ENCODE data around the gene MDC1. TPM values are rescaled to one million over a fixed set of nuclear protein-coding genes. Genes with fewer than 3 reads are reported as not detected.

Gene MDC1
- polyA plus RNA-seq, 1 of the 3 experiments (the other 2 are of a cell fraction) = 10.4 TPM

DNA sequence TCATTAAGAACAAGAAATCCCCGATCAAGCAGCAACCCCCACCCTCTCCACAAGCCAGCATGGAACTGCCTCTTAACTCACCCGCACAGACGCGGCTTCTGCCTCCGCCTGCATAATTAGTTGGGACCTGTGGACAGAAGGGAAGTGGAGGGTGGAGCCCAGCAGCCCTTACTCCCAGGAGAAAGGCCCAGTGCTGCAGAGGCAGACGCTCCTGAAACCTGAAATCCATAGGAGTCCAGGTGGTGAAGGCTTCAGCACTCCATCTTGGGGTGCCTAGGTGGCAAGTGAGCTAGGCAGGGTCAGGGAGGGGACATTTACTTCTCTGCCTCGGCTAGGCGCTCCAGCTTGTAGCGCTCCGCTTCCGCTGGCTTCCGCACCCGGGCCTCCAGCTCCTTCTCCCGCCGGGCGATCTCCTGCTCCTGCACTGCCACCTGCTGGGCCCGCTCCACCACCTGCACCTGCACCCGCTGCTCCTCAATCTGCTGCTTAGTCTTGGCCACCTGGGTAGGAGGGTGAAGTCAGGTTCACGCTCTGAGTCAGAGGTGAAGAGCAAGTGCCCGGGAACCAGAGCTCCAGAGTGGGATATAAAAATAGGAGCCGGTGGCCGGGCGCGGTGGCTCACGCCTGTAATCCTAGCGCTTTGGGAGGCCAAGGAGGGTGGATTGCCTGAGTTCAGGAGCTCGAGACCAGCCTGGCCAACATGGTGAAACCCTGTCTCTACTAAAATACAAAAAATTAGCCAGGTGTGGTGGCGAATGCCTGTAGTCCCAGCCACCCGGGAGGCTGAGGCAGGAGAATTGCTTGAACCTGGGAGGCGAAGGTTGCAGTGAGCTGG, 13.7 kb upstream of the MDC1 start:
- no peak overlapping the region for H3K4me3 ChIP-seq (ENCODE audit: low read depth in 2 of 2, low read length in 1 of 2)
- TF ChIP-seq NRF1 (IDR thresholded peaks at IDR 0.05; ENCODE audit: low read depth, low read length) (no peak), SMC3 (IDR thresholded peaks at IDR 0.05; ENCODE audit: low read depth, low read length) (peak; percentile 48; the same call in 1 of the 2 replicates), YY1 (IDR thresholded peaks at IDR 0.05; ENCODE audit: low read depth) (no peak), SIN3A (IDR thresholded peaks at IDR 0.05; ENCODE audit: borderline replicate concordance, low read depth, low read length) (no peak), RAD21 (IDR thresholded peaks at IDR 0.05; ENCODE audit: low read length) (peak; percentile 67)
- TF ChIP-seq, protein P1, sequence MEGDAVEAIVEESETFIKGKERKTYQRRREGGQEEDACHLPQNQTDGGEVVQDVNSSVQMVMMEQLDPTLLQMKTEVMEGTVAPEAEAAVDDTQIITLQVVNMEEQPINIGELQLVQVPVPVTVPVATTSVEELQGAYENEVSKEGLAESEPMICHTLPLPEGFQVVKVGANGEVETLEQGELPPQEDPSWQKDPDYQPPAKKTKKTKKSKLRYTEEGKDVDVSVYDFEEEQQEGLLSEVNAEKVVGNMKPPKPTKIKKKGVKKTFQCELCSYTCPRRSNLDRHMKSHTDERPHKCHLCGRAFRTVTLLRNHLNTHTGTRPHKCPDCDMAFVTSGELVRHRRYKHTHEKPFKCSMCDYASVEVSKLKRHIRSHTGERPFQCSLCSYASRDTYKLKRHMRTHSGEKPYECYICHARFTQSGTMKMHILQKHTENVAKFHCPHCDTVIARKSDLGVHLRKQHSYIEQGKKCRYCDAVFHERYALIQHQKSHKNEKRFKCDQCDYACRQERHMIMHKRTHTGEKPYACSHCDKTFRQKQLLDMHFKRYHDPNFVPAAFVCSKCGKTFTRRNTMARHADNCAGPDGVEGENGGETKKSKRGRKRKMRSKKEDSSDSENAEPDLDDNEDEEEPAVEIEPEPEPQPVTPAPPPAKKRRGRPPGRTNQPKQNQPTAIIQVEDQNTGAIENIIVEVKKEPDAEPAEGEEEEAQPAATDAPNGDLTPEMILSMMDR (IDR thresholded peaks at IDR 0.05) = peak; percentile 51
- CTCF ChIA-PET = interaction anchor here (0.6 to 42.4 kb wide), 28 partner anchors 8 to 1760 kb away, joined by 3 to 838 read pairs (median 4); partner anchors contain the start of genes DHX16, FLOT1, NRM and PPP1R18
- H3F3A ChIP-seq (replicated peaks; ENCODE audit: insufficient read depth) = peaks cover 71% of the 10 kb centered on the region
- DNase-seq = peak; percentile 77
- peaks cover 44 to 66% of the 10 kb centered on the region in 2 experiments for H3K36me3 ChIP-seq (replicated peaks in 1 of 2; ENCODE audit: control insufficient read depth in 1 of 2, insufficient read depth in 2 of 2, low read length in 1 of 2)
- H4K20me1 ChIP-seq (ENCODE audit: insufficient read depth) = peaks cover 20% of the 10 kb centered on the region
- 88% methylated on average over 29 of the region's 30 CpGs for WGBS (ENCODE audit: low lambda C conversion rate)
- no peaks in the 10 kb centered on the region for H3K9me3 ChIP-seq
- POLR2A ChIA-PET = interaction anchor here (0.6 to 1.1 kb wide), 3 partner anchors 8 to 52 kb away, joined by 4 to 7 read pairs (median 6); no protein-coding TSS in a partner anchor
- H3K27me3 ChIP-seq (ENCODE audit: insufficient read depth) = no peaks in the 10 kb centered on the region
- peak overlapping the region in 1 of 2 experiments; percentile 62; a peak in 2 of 4 replicates for H3K27ac ChIP-seq (ENCODE audit: low read depth in 2 of 2, low read length in 1 of 2)
- no peak overlapping the region for H3K4me2 ChIP-seq
- no peak overlapping the region for H3K9ac ChIP-seq
- peaks cover 46% of the 10 kb centered on the region for H3K79me2 ChIP-seq (ENCODE audit: insufficient read depth)
- H3K4me1 ChIP-seq (ENCODE audit: control insufficient read depth in 1 of 2, insufficient read depth in 2 of 2, low read depth in 1 of 2, low read length in 1 of 2) = peaks cover 0 to 3% of the 10 kb centered on the region in 2 experiments; a peak in 1 of 4 replicates
- H3K9me2 ChIP-seq = no peaks in the 10 kb centered on the region
- H2AFZ ChIP-seq (ENCODE audit: low read depth) = no peak overlapping the region

DNA sequence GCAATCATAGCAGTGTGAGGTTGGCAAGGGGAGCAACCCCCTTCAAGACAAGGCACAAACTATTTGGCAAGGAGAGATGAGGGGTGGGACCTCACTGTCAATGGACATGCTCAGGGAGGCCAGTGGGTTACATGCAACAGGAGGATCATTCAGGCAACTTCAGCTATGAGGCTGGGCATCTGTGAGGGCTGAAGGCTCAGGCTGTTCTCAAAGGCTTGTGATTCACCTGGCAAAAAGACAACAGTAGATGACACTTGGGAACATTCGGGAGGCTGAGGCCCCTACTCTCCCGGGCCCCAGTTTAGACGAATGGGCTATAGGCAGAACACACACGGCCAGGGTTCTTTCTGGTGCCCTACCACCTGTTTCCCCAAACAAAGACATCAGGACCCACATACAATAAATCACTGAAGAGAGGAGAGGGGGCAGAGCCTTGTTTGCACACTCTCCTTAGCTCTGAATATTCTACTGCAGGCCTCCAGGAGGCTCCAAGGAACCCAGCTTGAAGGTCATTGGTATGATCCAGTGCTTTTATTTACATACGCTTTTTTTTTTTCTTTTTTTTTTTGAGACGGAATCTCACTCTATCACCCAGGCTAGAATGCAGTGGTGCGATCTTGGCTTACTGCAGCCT, 11.0 kb upstream of the MDC1 start:
- Histone ChIP-seq H3K9ac (no peak overlapping the region), H3K4me1 (ENCODE audit: control insufficient read depth in 1 of 2, insufficient read depth in 2 of 2, low read depth in 1 of 2, low read length in 1 of 2) (peaks cover 18 to 23% of the 10 kb centered on the region in 2 experiments), H3K27ac (ENCODE audit: low read depth in 2 of 2, low read length in 1 of 2) (peak overlapping the region; percentile 8 to 62; a peak in 2 of 4 replicates), H3K79me2 (ENCODE audit: insufficient read depth) (peaks cover 42% of the 10 kb centered on the region), H3K36me3 (replicated peaks in 1 of 2; ENCODE audit: control insufficient read depth in 1 of 2, insufficient read depth in 2 of 2, low read length in 1 of 2) (peaks cover 57 to 62% of the 10 kb centered on the region in 2 experiments), H3F3A (replicated peaks; ENCODE audit: insufficient read depth) (peaks cover 87% of the 10 kb centered on the region), H3K9me3 (no peaks in the 10 kb centered on the region), H4K20me1 (ENCODE audit: insufficient read depth) (peaks cover 45% of the 10 kb centered on the region), H3K9me2 (no peaks in the 10 kb centered on the region), H2AFZ (ENCODE audit: low read depth) (no peak overlapping the region), H3K4me3 (ENCODE audit: low read depth in 2 of 2, low read length in 1 of 2) (no peak overlapping the region), H3K27me3 (ENCODE audit: insufficient read depth) (no peaks in the 10 kb centered on the region), H3K4me2 (no peak overlapping the region)
- POLR2A ChIA-PET = interaction anchor here (0.5 to 0.7 kb wide), 6 partner anchors 11 to 1120 kb away, joined by 3 to 4 read pairs (median 4); no protein-coding TSS in a partner anchor
- DNase-seq = peak; percentile 36
- WGBS (ENCODE audit: low lambda C conversion rate) = 69% methylated on average over 7 of the region's 7 CpGs
- CTCF ChIA-PET = interaction anchor here (42.4 kb wide), 1 partner anchor 42 kb away, joined by 838 read pairs; the partner anchor contains the start of genes DHX16, NRM and PPP1R18
- TF ChIP-seq SMC3 (IDR thresholded peaks at IDR 0.05; ENCODE audit: low read depth, low read length) = peak; percentile 21; the same call in 1 of the 2 replicates
- TF ChIP-seq, protein P1 (IDR thresholded peaks at IDR 0.05) = peak; percentile 56
- no peak for TF ChIP-seq NFIC (IDR thresholded peaks at IDR 0.05; ENCODE audit: borderline replicate concordance)
- peak; percentile 27; the same call in 1 of the 2 replicates for TF ChIP-seq RAD21 (IDR thresholded peaks at IDR 0.05; ENCODE audit: low read length)

Data from SK-N-SH (cell line).